GM10266 (cell line): ENCODE measurements around the gene BSG.

Experiments used
- DNase-seq: peaks from one replicate; pipeline ENCODE4 v3.0.0; 2012; ENCODE audit errors: extremely low spot score
- CTCF ChIP-seq: IDR thresholded peaks from 2 replicates; pipeline ENCODE4 v1.5.1; 2012; ENCODE audit warnings: mild to moderate bottlenecking, low read depth; ENCODE audit not compliant: control insufficient read depth, insufficient read depth; ENCODE audit errors: missing control alignments

BSG gene

GRCh38 chr19:575527-576506 lies 3.4 kb downstream of the BSG start:
- no peak for TF ChIP-seq CTCF
- DNase-seq: no peak

GRCh38 chr19:576768-577438 lies 4.5 kb downstream of the BSG start:
- TF ChIP-seq CTCF: no peak

GRCh38 chr19:577439-578392 lies 5.3 kb downstream of the BSG start:
- no peak for DNase-seq
- no peak for TF ChIP-seq CTCF

More at GRCh38 chr19:576768-577438, 4.5 kb downstream of the BSG start:
- no peak for DNase-seq

GRCh38 chr19:579111-579841 lies 6.9 kb downstream of the BSG start:
- DNase-seq: no peak

GRCh38 chr19:579842-580155 lies 7.4 kb downstream of the BSG start:
- DNase-seq: no peak
- no peak for TF ChIP-seq CTCF

More at GRCh38 chr19:579111-579841, 6.9 kb downstream of the BSG start:
- no peak for TF ChIP-seq CTCF

GRCh38 chr19:580274-580835 lies 8.0 kb downstream of the BSG start:
- TF ChIP-seq CTCF: no peak
- DNase-seq: no peak
